ENCODE data around the gene RER1.

The RER1 gene

DNA sequence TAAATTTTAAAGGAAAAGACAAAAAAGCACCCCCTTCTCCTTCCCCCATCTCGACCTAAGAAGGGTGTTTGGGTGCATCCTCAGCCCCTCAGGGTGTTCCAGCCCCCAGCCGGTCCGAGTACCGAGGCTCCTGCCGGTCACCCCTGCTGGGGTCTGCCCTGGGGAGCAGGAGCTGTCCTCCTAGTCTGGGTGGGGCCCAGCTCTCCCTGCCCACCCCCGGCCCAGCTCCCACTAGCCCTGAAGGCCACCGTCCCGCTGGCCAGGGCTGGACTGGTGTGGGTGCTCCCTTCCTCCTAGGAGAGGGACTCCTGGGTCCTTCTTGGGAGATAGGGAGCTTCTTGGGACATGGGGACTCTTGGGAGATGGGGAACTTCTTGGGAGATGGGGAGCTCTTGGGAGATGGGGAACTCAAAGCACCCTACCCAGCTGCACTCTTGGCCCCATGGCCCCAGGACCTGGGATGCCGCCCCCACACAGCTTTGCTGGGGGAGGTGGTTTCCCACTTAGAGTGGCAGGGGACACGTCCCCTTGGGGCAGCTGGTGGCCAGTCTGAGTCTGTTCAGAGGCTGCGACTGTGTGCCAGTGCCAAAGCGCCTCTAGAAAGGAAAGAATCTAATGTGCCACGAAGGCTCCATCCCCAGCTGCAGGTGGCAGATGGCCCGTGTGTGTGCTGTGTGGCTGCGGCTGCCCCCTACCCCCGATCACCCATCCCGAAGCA lies 44.8 kb upstream of the RER1 start:
- Histone ChIP-seq H3K27ac (ENCODE audit: low read depth, low read length) (no peak overlapping the region), H3K9ac (ENCODE audit: low read length) (no peak overlapping the region), H2AFZ (ENCODE audit: low read depth, low read length, severe bottlenecking) (no peak overlapping the region), H3K4me2 (ENCODE audit: low read depth, low read length, poor library complexity, severe bottlenecking) (no peak overlapping the region), H3K9me3 (ENCODE audit: insufficient read depth, low read length) (no peaks in the 10 kb centered on the region), H3K27me3 (ENCODE audit: low read length) (no peaks in the 10 kb centered on the region), H3K9me2 (replicated peaks; ENCODE audit: insufficient read depth, low read length) (no peaks in the 10 kb centered on the region), H3K79me2 (ENCODE audit: insufficient read depth, low read length) (no peaks in the 10 kb centered on the region), H3F3A (ENCODE audit: insufficient read depth) (no peaks in the 10 kb centered on the region), H3K4me3 (ENCODE audit: insufficient read depth, low read length, poor library complexity, severe bottlenecking) (no peak overlapping the region), H4K20me1 (ENCODE audit: low read depth, low read length) (no peaks in the 10 kb centered on the region), H3K36me3 (ENCODE audit: low read length) (no peaks in the 10 kb centered on the region)
- TF ChIP-seq EZH2phosphoT487 (conservative IDR thresholded peaks at IDR 0.05; ENCODE audit: low read length) = no peak
- TF ChIP-seq, protein P1, sequence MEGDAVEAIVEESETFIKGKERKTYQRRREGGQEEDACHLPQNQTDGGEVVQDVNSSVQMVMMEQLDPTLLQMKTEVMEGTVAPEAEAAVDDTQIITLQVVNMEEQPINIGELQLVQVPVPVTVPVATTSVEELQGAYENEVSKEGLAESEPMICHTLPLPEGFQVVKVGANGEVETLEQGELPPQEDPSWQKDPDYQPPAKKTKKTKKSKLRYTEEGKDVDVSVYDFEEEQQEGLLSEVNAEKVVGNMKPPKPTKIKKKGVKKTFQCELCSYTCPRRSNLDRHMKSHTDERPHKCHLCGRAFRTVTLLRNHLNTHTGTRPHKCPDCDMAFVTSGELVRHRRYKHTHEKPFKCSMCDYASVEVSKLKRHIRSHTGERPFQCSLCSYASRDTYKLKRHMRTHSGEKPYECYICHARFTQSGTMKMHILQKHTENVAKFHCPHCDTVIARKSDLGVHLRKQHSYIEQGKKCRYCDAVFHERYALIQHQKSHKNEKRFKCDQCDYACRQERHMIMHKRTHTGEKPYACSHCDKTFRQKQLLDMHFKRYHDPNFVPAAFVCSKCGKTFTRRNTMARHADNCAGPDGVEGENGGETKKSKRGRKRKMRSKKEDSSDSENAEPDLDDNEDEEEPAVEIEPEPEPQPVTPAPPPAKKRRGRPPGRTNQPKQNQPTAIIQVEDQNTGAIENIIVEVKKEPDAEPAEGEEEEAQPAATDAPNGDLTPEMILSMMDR (IDR thresholded peaks at IDR 0.05; ENCODE audit: insufficient read depth, low read length, poor library complexity, severe bottlenecking) = no peak

DNA sequence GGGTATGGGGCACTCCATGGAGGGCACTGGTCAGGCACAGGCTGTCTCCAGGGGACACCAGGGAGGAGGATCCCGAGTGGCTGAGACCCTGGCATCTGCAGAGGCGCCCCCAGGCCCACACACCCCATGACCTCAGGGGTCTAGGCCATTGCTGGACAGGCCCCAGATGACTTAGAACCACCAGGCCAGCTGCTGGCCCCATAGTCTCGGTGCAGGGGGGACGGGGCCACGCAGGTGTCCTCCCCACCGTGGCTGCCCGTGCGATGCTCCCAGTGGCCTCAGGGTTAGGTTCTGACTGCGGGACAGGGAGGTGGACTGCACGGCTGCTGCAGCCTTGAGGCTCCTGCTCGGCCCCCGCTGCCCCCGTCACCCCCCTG lies 44.2 kb upstream of the RER1 start:
- H3K9me3 ChIP-seq (ENCODE audit: insufficient read depth, low read length) = no peaks in the 10 kb centered on the region
- no peaks in the 10 kb centered on the region for H4K20me1 ChIP-seq (ENCODE audit: low read depth, low read length)
- H3K27ac ChIP-seq (ENCODE audit: low read depth, low read length) = no peak overlapping the region
- H3K4me3 ChIP-seq (ENCODE audit: insufficient read depth, low read length, poor library complexity, severe bottlenecking) = no peak overlapping the region
- H3F3A ChIP-seq (ENCODE audit: insufficient read depth) = no peaks in the 10 kb centered on the region
- H3K9me2 ChIP-seq (replicated peaks; ENCODE audit: insufficient read depth, low read length) = no peaks in the 10 kb centered on the region
- no peaks in the 10 kb centered on the region for H3K27me3 ChIP-seq (ENCODE audit: low read length)
- H3K79me2 ChIP-seq (ENCODE audit: insufficient read depth, low read length) = no peaks in the 10 kb centered on the region
- H3K4me2 ChIP-seq (ENCODE audit: low read depth, low read length, poor library complexity, severe bottlenecking) = no peak overlapping the region
- H2AFZ ChIP-seq (ENCODE audit: low read depth, low read length, severe bottlenecking) = no peak overlapping the region
- H3K36me3 ChIP-seq (ENCODE audit: low read length) = no peaks in the 10 kb centered on the region
- TF ChIP-seq, protein P1 (IDR thresholded peaks at IDR 0.05; ENCODE audit: insufficient read depth, low read length, poor library complexity, severe bottlenecking) = no peak
- no peak for TF ChIP-seq EZH2phosphoT487 (conservative IDR thresholded peaks at IDR 0.05; ENCODE audit: low read length)
- H3K9ac ChIP-seq (ENCODE audit: low read length) = no peak overlapping the region

DNA sequence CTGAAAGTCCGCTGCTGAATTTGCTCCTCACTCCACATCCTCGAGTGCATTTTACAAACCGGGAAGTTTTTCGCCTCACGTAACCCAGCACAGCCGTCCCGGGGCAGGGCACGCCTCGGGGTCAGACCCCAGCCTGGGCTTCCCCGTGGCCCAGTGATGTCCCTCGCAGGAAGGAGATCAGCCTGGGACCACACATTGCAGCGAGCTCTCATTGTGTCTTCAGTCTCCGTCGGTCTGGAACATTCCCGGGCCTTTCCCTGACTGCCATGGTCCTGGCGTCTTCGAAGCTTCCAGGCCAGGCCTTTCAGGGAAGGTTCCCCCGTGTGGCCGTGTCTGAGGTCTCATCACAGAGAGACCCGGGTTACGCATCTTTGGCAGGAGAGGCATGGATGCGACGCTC lies 43.7 kb upstream of the RER1 start:
- H3F3A ChIP-seq (ENCODE audit: insufficient read depth) = no peaks in the 10 kb centered on the region
- no peaks in the 10 kb centered on the region for H3K9me3 ChIP-seq (ENCODE audit: insufficient read depth, low read length)
- H3K27me3 ChIP-seq (ENCODE audit: low read length) = no peaks in the 10 kb centered on the region
- no peaks in the 10 kb centered on the region for H3K79me2 ChIP-seq (ENCODE audit: insufficient read depth, low read length)
- no peaks in the 10 kb centered on the region for H3K36me3 ChIP-seq (ENCODE audit: low read length)
- no peaks in the 10 kb centered on the region for H4K20me1 ChIP-seq (ENCODE audit: low read depth, low read length)
- no peak overlapping the region for H3K4me3 ChIP-seq (ENCODE audit: insufficient read depth, low read length, poor library complexity, severe bottlenecking)
- no peak overlapping the region for H3K27ac ChIP-seq (ENCODE audit: low read depth, low read length)
- H3K4me2 ChIP-seq (ENCODE audit: low read depth, low read length, poor library complexity, severe bottlenecking) = no peak overlapping the region
- TF ChIP-seq, protein P1 (IDR thresholded peaks at IDR 0.05; ENCODE audit: insufficient read depth, low read length, poor library complexity, severe bottlenecking) = no peak
- no peak for TF ChIP-seq EZH2phosphoT487 (conservative IDR thresholded peaks at IDR 0.05; ENCODE audit: low read length)
- H3K9ac ChIP-seq (ENCODE audit: low read length) = no peak overlapping the region
- no peaks in the 10 kb centered on the region for H3K9me2 ChIP-seq (replicated peaks; ENCODE audit: insufficient read depth, low read length)
- H2AFZ ChIP-seq (ENCODE audit: low read depth, low read length, severe bottlenecking) = no peak overlapping the region

Data from SU-DHL-6 (cell line).